ENCODE measurements around the gene OR6Y1. TPM values are rescaled to one million over a fixed set of nuclear protein-coding genes. Genes with fewer than 3 reads are reported as not detected.

Gene OR6Y1
- total RNA-seq, 1 experiment from 2014 or later: not detected

- Histone ChIP-seq H3K4me1 (no peaks in the 10 kb centered on the region), H3K27ac (no peak overlapping the region), H3K9me3 (replicated peaks) (no peaks in the 10 kb centered on the region), H3K36me3 (no peaks in the 10 kb centered on the region), H3K4me3 (no peak overlapping the region), H3K27me3 (no peaks in the 10 kb centered on the region)
- no peak for DNase-seq
These were observed 32.5 kb downstream of the OR6Y1 start for GRCh38 chr1:158521666-158522058.

DNA sequence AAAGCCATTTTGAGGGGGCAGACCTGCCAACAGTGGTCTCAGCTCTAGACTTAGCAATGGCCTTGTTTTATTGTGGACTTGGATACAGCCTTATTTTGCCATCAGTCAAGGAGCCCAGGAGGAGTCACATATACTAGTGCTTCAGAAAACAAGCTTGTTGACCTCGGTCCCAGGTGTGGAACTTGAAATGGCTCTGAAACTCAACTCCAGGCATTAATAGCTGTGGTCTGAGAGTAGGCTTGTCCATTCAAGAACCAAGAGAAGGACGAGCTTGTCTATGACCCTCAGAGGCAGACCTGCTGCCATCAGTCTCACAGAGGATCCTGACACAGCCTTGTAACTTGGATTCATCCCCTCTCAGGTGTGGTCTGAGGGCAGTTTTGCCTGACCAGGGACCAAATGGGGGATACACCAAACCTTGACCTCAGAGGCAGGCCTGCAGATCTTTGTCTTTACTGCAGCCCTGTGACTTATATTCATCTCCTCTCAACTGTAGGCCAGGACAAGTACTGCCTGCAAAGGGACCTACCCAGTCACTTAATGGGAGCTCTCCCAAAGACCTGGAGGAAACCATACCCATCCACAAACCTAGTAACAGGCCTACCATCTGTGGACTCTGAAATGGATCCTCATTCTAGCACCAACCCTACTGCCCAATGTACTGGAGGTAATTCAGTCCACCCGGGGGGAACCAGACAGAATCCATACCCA lies 33.1 kb downstream of the OR6Y1 start:
- H3K27me3 ChIP-seq: no peaks in the 10 kb centered on the region
- no peak overlapping the region for H3K27ac ChIP-seq

GRCh38 chr1:158520021-158520420 lies 34.2 kb downstream of the OR6Y1 start:
- H3K9me3 ChIP-seq (replicated peaks): no peaks in the 10 kb centered on the region
- H3K4me1 ChIP-seq: no peaks in the 10 kb centered on the region
- no peaks in the 10 kb centered on the region for H3K27me3 ChIP-seq
- H3K4me3 ChIP-seq: no peak overlapping the region
- no peak overlapping the region for H3K27ac ChIP-seq
- H3K36me3 ChIP-seq: no peaks in the 10 kb centered on the region
- DNase-seq: no peak

More for the DNA sequence above, 33.1 kb downstream of the OR6Y1 start:
- DNase-seq: no peak
- no peaks in the 10 kb centered on the region for H3K4me1 ChIP-seq
- no peak overlapping the region for H3K4me3 ChIP-seq
- H3K36me3 ChIP-seq: no peaks in the 10 kb centered on the region
- H3K9me3 ChIP-seq (replicated peaks): no peaks in the 10 kb centered on the region

DNA sequence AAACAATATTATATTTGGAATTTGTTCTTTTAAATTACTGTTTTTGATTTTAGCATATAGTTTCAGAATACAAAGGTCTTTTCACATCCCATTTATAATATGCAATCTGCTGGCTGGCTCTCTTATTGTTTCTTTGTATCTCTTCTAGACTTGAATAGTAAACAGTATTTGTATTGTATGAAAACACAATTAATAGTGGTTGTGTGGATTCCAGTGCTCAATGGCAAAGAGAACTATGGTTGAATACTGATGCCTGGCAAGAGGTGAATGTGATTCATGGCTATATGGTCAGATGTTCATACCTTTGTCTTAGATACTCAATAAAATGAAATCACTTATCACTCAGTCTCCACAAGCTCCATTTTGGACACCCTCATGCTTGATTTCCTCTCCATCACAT lies 37.2 kb downstream of the OR6Y1 start:
- H3K4me3 ChIP-seq: no peak overlapping the region
- H3K9me3 ChIP-seq (replicated peaks): no peaks in the 10 kb centered on the region
- no peaks in the 10 kb centered on the region for H3K36me3 ChIP-seq
- no peaks in the 10 kb centered on the region for H3K27me3 ChIP-seq
- H3K27ac ChIP-seq: no peak overlapping the region
- no peaks in the 10 kb centered on the region for H3K4me1 ChIP-seq
- no peak for DNase-seq

GRCh38 chr1:158509471-158510156 lies 44.6 kb downstream of the OR6Y1 start:
- peak in 1 of 2 experiments; percentile 21 for DNase-seq
- no peaks in the 10 kb centered on the region for H3K4me1 ChIP-seq
- H3K36me3 ChIP-seq: no peaks in the 10 kb centered on the region
- H3K27me3 ChIP-seq: no peaks in the 10 kb centered on the region
- no peak overlapping the region for H3K27ac ChIP-seq
- no peak overlapping the region for H3K4me3 ChIP-seq
- no peaks in the 10 kb centered on the region for H3K9me3 ChIP-seq (replicated peaks)

DNA sequence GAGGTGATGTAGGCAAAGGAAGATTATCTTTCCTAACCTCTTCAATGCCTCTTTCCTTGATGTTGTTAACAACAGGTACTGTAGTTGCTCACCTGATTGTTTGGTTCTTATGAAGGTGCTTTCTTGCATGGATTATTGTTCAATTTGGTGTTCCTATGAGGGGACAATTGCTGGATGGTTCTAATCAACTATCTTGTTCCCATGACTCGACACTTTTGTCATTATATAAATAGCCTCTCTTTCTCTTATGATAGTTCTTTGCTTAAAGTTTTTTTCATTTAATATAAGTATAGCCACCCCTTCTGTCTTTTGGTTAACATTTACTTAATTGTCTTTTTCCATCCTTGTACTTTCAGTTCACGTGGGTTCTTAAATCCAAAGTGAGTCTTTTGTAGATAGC lies 46.7 kb downstream of the OR6Y1 start:
- Histone ChIP-seq H3K27me3 (no peaks in the 10 kb centered on the region), H3K4me1 (no peaks in the 10 kb centered on the region), H3K27ac (no peak overlapping the region), H3K4me3 (no peak overlapping the region), H3K9me3 (replicated peaks) (no peaks in the 10 kb centered on the region), H3K36me3 (no peaks in the 10 kb centered on the region)
- no peak for DNase-seq

- peak; percentile 31 to 60 for DNase-seq
- no peaks in the 10 kb centered on the region for H3K9me3 ChIP-seq (replicated peaks)
- H3K36me3 ChIP-seq: no peaks in the 10 kb centered on the region
- no peaks in the 10 kb centered on the region for H3K4me1 ChIP-seq
- no peak overlapping the region for H3K27ac ChIP-seq
- no peak overlapping the region for H3K4me3 ChIP-seq
- no peaks in the 10 kb centered on the region for H3K27me3 ChIP-seq
These were observed 47.7 kb downstream of the OR6Y1 start for GRCh38 chr1:158506369-158506987.

DNA sequence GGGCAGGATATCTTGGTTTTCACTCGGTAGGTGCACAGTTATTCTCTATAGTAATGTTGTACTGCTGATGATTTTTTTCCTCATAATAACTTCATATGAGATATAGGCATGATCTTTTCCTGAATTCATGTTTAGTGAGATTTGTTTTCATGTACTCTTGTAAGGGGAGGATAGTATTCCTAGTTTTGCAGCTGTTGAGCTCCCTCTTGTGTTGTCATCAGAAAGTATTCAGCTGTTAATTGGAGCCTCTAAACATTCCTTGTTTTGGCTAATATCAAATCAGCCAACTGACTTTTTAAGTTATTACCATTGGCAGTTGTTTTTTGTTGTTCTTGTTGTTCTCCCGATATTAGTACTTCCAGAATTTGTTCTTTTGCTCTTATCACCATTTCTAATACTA lies 57.8 kb downstream of the OR6Y1 start:
- Histone ChIP-seq H3K27ac (no peak overlapping the region), H3K4me1 (peaks cover 4% of the 10 kb centered on the region; the same call in 1 of the 2 replicates), H3K9me3 (replicated peaks) (no peaks in the 10 kb centered on the region), H3K27me3 (no peaks in the 10 kb centered on the region), H3K4me3 (no peak overlapping the region), H3K36me3 (no peaks in the 10 kb centered on the region)
- DNase-seq: peak in 1 of 2 experiments; percentile 62

DNA sequence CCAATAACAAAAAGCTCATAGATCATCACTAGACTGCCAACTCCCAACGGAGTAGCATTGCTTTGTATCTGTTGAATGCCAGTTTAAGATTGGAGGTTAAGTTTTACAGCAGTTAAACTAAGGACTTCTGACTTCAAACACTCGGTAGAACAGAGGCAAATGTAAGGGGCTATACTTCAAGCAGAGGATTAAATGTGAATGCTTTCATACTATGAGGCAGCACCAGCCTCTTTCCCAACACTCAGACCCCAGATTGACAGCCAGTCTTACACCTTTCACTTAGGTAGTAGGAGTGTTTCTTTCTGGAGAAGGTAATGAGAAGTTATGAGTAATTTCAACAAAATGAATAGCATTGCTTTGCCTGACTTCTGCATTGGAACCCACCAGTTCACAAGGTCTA lies 59.4 kb downstream of the OR6Y1 start:
- Histone ChIP-seq H3K27ac (no peak overlapping the region), H3K27me3 (no peaks in the 10 kb centered on the region), H3K36me3 (no peaks in the 10 kb centered on the region), H3K9me3 (replicated peaks) (no peaks in the 10 kb centered on the region), H3K4me3 (no peak overlapping the region), H3K4me1 (peaks cover 4% of the 10 kb centered on the region; the same call in 1 of the 2 replicates)
- no peak for DNase-seq

Other genes starting within 250 kb of the OR6Y1 start
- 0.13 TPM in 1 of 2 replicates, not detected in the other for gene CD1B, start 222.9 kb downstream of the OR6Y1 start, total RNA-seq (2014; rRNA removed; shearing (Covaris generic))
- gene CD1E, start 200.5 kb downstream of the OR6Y1 start, total RNA-seq (2014; rRNA removed; shearing (Covaris generic)): 0.10 and 0.34 TPM in 2 replicates
- gene OR10T2, start 154.9 kb downstream of the OR6Y1 start, total RNA-seq (2014; rRNA removed; shearing (Covaris generic)): not detected in 2 replicates
- not detected in 2 replicates for gene OR10K2, start 128.2 kb downstream of the OR6Y1 start, total RNA-seq (2014; rRNA removed; shearing (Covaris generic))
- gene OR10K1, start 92.6 kb downstream of the OR6Y1 start, total RNA-seq (2014; rRNA removed; shearing (Covaris generic)): not detected in 2 replicates
- gene OR10R2, start 82.2 kb downstream of the OR6Y1 start, total RNA-seq (2014; rRNA removed; shearing (Covaris generic)): not detected in 2 replicates
- not detected in 2 replicates for gene OR6P1, start 16.2 kb upstream of the OR6Y1 start, total RNA-seq (2014; rRNA removed; shearing (Covaris generic))
- gene OR10X1, start 25.5 kb upstream of the OR6Y1 start, total RNA-seq (2014; rRNA removed; shearing (Covaris generic)): not detected in 2 replicates
- not detected in 2 replicates for gene OR10Z1, start 50.9 kb upstream of the OR6Y1 start, total RNA-seq (2014; rRNA removed; shearing (Covaris generic))
- not detected in 2 replicates for gene SPTA1, start 132.3 kb upstream of the OR6Y1 start, total RNA-seq (2014; rRNA removed; shearing (Covaris generic))
- gene OR6K2, start 146.2 kb upstream of the OR6Y1 start, total RNA-seq (2014; rRNA removed; shearing (Covaris generic)): not detected in 2 replicates
- gene OR6K3, start 166.3 kb upstream of the OR6Y1 start, total RNA-seq (2014; rRNA removed; shearing (Covaris generic)): not detected in 2 replicates
- gene OR6K6, start 200.3 kb upstream of the OR6Y1 start, total RNA-seq (2014; rRNA removed; shearing (Covaris generic)): not detected in 2 replicates
- gene OR6N1, start 217.8 kb upstream of the OR6Y1 start, total RNA-seq (2014; rRNA removed; shearing (Covaris generic)): not detected in 2 replicates
- gene OR6N2, start 226.8 kb upstream of the OR6Y1 start, total RNA-seq (2014; rRNA removed; shearing (Covaris generic)): not detected in 2 replicates